ENCODE measurements around the gene TENT5C. TPM values are rescaled to one million over a fixed set of nuclear protein-coding genes. Genes with fewer than 3 reads are reported as not detected.
A peak's percentile ranks its signal among the peaks of the same experiment; 100 is the strongest.

Gene TENT5C
- total RNA-seq, 1 experiment from 2014 or later: 19.8 TPM

- CTCF ChIA-PET: no interaction called here
- Histone ChIP-seq H3K9me3 (no peaks in the 10 kb centered on the region), H3K4me3 (ENCODE audit: low read depth, low read length) (no peak overlapping the region), H3K4me1 (no peaks in the 10 kb centered on the region), H3K27me3 (replicated peaks; ENCODE audit: control insufficient read depth, insufficient read depth, low read length) (no peaks in the 10 kb centered on the region), H3K36me3 (ENCODE audit: control insufficient read depth, insufficient read depth, low read length) (no peaks in the 10 kb centered on the region)
- POLR2A ChIA-PET: interaction anchor here (0.6 kb wide), 1 partner anchor 9 kb away, joined by 10 read pairs; no protein-coding TSS in a partner anchor
- no peak for DNase-seq
- BruUV-seq (replicated peaks): no TSS peak
- Mint-ChIP-seq H3K27ac (ENCODE audit: unreplicated experiment) (no peak overlapping the region), H3K4me1 (ENCODE audit: low read depth, unreplicated experiment) (no peaks in the 10 kb centered on the region), H3K36me3 (ENCODE audit: insufficient read depth, unreplicated experiment) (peaks cover 17% of the 10 kb centered on the region), H3K27me3 (ENCODE audit: insufficient read depth, unreplicated experiment) (no peaks in the 10 kb centered on the region), H3K9me3 (ENCODE audit: unreplicated experiment) (no peaks in the 10 kb centered on the region), H3K4me3 (ENCODE audit: unreplicated experiment) (no peak overlapping the region)
- no peak for TF ChIP-seq CTCF (IDR thresholded peaks at IDR 0.05; ENCODE audit: insufficient read depth in 1 of 2, low read depth in 1 of 2, low read length in 1 of 2, severe bottlenecking in 1 of 2, unreplicated experiment in 1 of 2)
- intact Hi-C loops (cut with micrococcal nuclease; ENCODE audit: unreplicated experiment): loop anchor here (2.0 kb wide), 1 partner anchor 66 kb away; no protein-coding TSS in a partner anchor
These were observed 3.0 kb upstream of the TENT5C start for GRCh38 chr1:117602862-117603261.

GRCh38 chr1:117605164-117605773 lies 579 bp upstream of the TENT5C start:
- peaks cover 15% of the 10 kb centered on the region for H3K4me1 Mint-ChIP-seq (ENCODE audit: low read depth, unreplicated experiment)
- TSS peak; percentile 69 for BruUV-seq (replicated peaks)
- no peaks in the 10 kb centered on the region for H3K4me1 ChIP-seq
- POLR2A ChIA-PET: interaction anchor here (0.6 kb wide), 1 partner anchor 82 kb away, joined by 6 read pairs; no protein-coding TSS in a partner anchor
- H3K4me3 ChIP-seq (ENCODE audit: low read depth, low read length): peak overlapping the region; percentile 52
- H3K9me3 Mint-ChIP-seq (ENCODE audit: unreplicated experiment): no peaks in the 10 kb centered on the region
- intact Hi-C loops (cut with micrococcal nuclease; ENCODE audit: unreplicated experiment): loop anchor here (1.0 to 2.0 kb wide), 2 partner anchors 34 to 149 kb away; no protein-coding TSS in a partner anchor
- H3K27ac Mint-ChIP-seq (ENCODE audit: unreplicated experiment): peak overlapping the region; percentile 69
- no peak for DNase-seq
- H3K36me3 ChIP-seq (ENCODE audit: control insufficient read depth, insufficient read depth, low read length): no peaks in the 10 kb centered on the region
- TF ChIP-seq CTCF (IDR thresholded peaks at IDR 0.05; ENCODE audit: insufficient read depth in 1 of 2, low read depth in 1 of 2, low read length in 1 of 2, severe bottlenecking in 1 of 2, unreplicated experiment in 1 of 2): no peak
- no peaks in the 10 kb centered on the region for H3K9me3 ChIP-seq
- H3K27me3 ChIP-seq (replicated peaks; ENCODE audit: control insufficient read depth, insufficient read depth, low read length): no peaks in the 10 kb centered on the region
- peaks cover 35% of the 10 kb centered on the region for H3K36me3 Mint-ChIP-seq (ENCODE audit: insufficient read depth, unreplicated experiment)
- CTCF ChIA-PET: no interaction called here
- H3K4me3 Mint-ChIP-seq (ENCODE audit: unreplicated experiment): peak overlapping the region; percentile 86
- H3K27me3 Mint-ChIP-seq (ENCODE audit: insufficient read depth, unreplicated experiment): no peaks in the 10 kb centered on the region

GRCh38 chr1:117606649-117607430 lies 992 bp downstream of the TENT5C start:
- Histone ChIP-seq H3K27me3 (replicated peaks; ENCODE audit: control insufficient read depth, insufficient read depth, low read length) (no peaks in the 10 kb centered on the region), H3K9me3 (no peaks in the 10 kb centered on the region), H3K4me3 (ENCODE audit: low read depth, low read length) (peak overlapping the region; percentile 78), H3K4me1 (no peaks in the 10 kb centered on the region; the same call in 1 of the 2 replicates), H3K36me3 (ENCODE audit: control insufficient read depth, insufficient read depth, low read length) (no peaks in the 10 kb centered on the region)
- Mint-ChIP-seq H3K4me3 (ENCODE audit: unreplicated experiment) (peak overlapping the region; percentile 86), H3K36me3 (ENCODE audit: insufficient read depth, unreplicated experiment) (peaks cover 43% of the 10 kb centered on the region), H3K9me3 (ENCODE audit: unreplicated experiment) (no peaks in the 10 kb centered on the region), H3K27me3 (ENCODE audit: insufficient read depth, unreplicated experiment) (no peaks in the 10 kb centered on the region), H3K4me1 (ENCODE audit: low read depth, unreplicated experiment) (peaks cover 24% of the 10 kb centered on the region), H3K27ac (ENCODE audit: unreplicated experiment) (peak overlapping the region; percentile 32)
- intact Hi-C loops (cut with micrococcal nuclease; ENCODE audit: unreplicated experiment): loop anchor here (2.0 kb wide), 1 partner anchor 62 kb away; no protein-coding TSS in a partner anchor
- CTCF ChIA-PET: interaction anchor here (0.9 to 1.4 kb wide), 3 partner anchors 72 to 152 kb away, joined by 3 to 9 read pairs (median 3); no protein-coding TSS in a partner anchor
- POLR2A ChIA-PET: interaction anchor here (0.8 to 1.1 kb wide), 3 partner anchors 29 to 44 kb away, joined by 3 read pairs; no protein-coding TSS in a partner anchor
- no TSS peak for BruUV-seq (replicated peaks)
- no peak for TF ChIP-seq CTCF (IDR thresholded peaks at IDR 0.05; ENCODE audit: insufficient read depth in 1 of 2, low read depth in 1 of 2, low read length in 1 of 2, severe bottlenecking in 1 of 2, unreplicated experiment in 1 of 2)
- DNase-seq: peak; percentile 34 to 40

Measured in Caco-2 (cell line).